OCI-LY3 (cell line): ENCODE measurements around the gene PPY.

Source experiments
- H2AFZ ChIP-seq: fragments of 200-600, 300-600 bp; shearing (Covaris generic); 2 replicates; pipeline ENCODE4 v1.6.0; 2014; ENCODE audit warnings: antibody characterized with exemption, low read depth, low read length
- H3K27ac ChIP-seq: fragments of 200-600, 300-600 bp; sonication (generic); 2 replicates; pipeline ENCODE4 v1.5.1; 2014; ENCODE audit warnings: mild to moderate bottlenecking, low read length, moderate library complexity, mixed read lengths
- H3K27me3 ChIP-seq: fragments of 200-600, 300-600 bp; sonication (generic); 2 replicates; pipeline ENCODE4 v1.6.1; 2014; ENCODE audit warnings: low read depth, low read length, mixed read lengths
- H3K36me3 ChIP-seq: fragments of 200-600, 300-600 bp; sonication (generic); replicated peaks from 2 replicates; pipeline ENCODE3; 2014; ENCODE audit warnings: low read depth, low read length, mixed read lengths
- H3K4me1 ChIP-seq: fragments of 300-600, 200-600 bp; sonication (generic); 2 replicates; pipeline ENCODE4 v1.6.1; 2014; ENCODE audit warnings: low read length, mixed read lengths
- H3K4me2 ChIP-seq: fragments of 200-600, 300-600 bp; sonication (generic); 2 replicates; pipeline ENCODE4 v1.6.1; 2014; ENCODE audit warnings: low read length, mixed read lengths
- H3K4me3 ChIP-seq: fragments of 300-600, 200-600 bp; sonication (generic); 2 replicates; pipeline ENCODE4 v1.5.1; 2014; ENCODE audit warnings: antibody characterized with exemption, mild to moderate bottlenecking, low read length, moderate library complexity
- H3K79me2 ChIP-seq: fragments of 300-600, 200-600 bp; shearing (Covaris generic); 2 replicates; pipeline ENCODE4 v1.6.1; 2014; ENCODE audit warnings: mild to moderate bottlenecking, low read length, mixed read lengths
- H3K9ac ChIP-seq: fragments of 300-600, 200-600 bp; shearing (Covaris generic); 2 replicates; pipeline ENCODE4 v1.6.0; 2014; ENCODE audit warnings: mild to moderate bottlenecking, low read length, moderate library complexity
- H3K9me3 ChIP-seq: fragments of 200-600, 300-600 bp; shearing (Covaris generic); 2 replicates; pipeline ENCODE4 v1.6.1; 2014; ENCODE audit warnings: low read length, mixed read lengths; ENCODE audit not compliant: insufficient read depth
- H4K20me1 ChIP-seq: fragments of 200-600, 300-600 bp; sonication (generic); 2 replicates; pipeline ENCODE4 v1.6.1; 2016; ENCODE audit warnings: low read length, mixed read lengths; ENCODE audit not compliant: insufficient read depth
- EZH2phosphoT487 ChIP-seq: fragments of 200-600 bp; shearing (Covaris generic); IDR thresholded peaks from 2 replicates; pipeline ENCODE4 v1.6.1; 2018; ENCODE audit warnings: antibody characterized with exemption, mixed run types, low read depth
- TF ChIP-seq, protein P1 (sequence below): fragments of 200-600, 300-600 bp; sonication (generic); IDR thresholded peaks from 2 replicates; pipeline ENCODE4 v1.5.1; 2014; ENCODE audit warnings: antibody characterized with exemption, low read length, low read depth

The PPY gene

DNA sequence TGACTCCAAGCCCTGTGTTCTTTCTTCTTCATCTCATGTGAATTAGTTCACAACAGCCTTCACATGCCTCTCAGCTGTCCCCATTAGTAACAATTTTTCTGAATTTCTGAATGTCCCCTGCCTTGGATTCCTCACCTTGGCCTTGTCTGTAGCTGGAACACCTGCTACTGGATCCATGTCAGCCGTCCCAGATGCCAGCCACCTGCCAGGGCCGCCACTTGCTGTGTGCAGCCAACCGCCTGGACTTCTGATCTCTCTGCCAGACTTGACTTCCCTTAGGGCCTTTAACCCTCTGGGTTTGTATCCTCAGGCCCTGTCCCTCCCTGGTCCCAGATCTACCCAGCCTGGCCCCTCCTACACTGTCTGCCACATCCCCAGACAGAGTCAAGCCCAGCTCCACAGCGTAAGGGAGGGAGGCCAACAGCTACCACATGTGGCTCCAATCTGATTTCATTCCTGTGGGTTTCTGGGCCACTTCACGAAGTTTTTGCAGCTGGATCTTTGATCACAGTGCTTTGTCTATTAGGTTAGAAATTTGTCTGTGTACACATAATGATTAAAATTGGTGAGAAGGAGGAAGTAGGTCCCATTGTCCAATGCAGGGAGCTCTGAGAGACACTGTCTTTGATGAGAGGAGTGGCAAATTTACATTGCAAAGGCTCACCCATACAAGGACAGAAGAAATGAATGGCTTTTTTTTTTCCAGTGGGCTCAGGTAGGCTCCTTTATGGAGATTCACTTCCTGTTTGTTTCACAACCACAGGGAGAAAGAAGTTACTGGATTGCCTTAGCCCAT is 50.2 kb downstream of the PPY start:
- H2AFZ ChIP-seq: no peak overlapping the region
- H4K20me1 ChIP-seq: no peaks in the 10 kb centered on the region
- no peaks in the 10 kb centered on the region for H3K36me3 ChIP-seq
- H3K9ac ChIP-seq: no peak overlapping the region
- H3K4me3 ChIP-seq: no peak overlapping the region
- no peaks in the 10 kb centered on the region for H3K79me2 ChIP-seq
- no peaks in the 10 kb centered on the region for H3K4me1 ChIP-seq
- no peak overlapping the region for H3K4me2 ChIP-seq
- H3K9me3 ChIP-seq: no peaks in the 10 kb centered on the region
- H3K27me3 ChIP-seq: peaks cover 30% of the 10 kb centered on the region
- TF ChIP-seq, protein P1, sequence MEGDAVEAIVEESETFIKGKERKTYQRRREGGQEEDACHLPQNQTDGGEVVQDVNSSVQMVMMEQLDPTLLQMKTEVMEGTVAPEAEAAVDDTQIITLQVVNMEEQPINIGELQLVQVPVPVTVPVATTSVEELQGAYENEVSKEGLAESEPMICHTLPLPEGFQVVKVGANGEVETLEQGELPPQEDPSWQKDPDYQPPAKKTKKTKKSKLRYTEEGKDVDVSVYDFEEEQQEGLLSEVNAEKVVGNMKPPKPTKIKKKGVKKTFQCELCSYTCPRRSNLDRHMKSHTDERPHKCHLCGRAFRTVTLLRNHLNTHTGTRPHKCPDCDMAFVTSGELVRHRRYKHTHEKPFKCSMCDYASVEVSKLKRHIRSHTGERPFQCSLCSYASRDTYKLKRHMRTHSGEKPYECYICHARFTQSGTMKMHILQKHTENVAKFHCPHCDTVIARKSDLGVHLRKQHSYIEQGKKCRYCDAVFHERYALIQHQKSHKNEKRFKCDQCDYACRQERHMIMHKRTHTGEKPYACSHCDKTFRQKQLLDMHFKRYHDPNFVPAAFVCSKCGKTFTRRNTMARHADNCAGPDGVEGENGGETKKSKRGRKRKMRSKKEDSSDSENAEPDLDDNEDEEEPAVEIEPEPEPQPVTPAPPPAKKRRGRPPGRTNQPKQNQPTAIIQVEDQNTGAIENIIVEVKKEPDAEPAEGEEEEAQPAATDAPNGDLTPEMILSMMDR: no peak
- TF ChIP-seq EZH2phosphoT487: no peak
- H3K27ac ChIP-seq: no peak overlapping the region
